Eye (tissue), 1 donor: ENCODE results near the gene CCM2.

Experiments
- DNase-seq: peaks from one replicate; pipeline ENCODE4 v3.0.0-alpha.2; 2015

Gene CCM2

DNA sequence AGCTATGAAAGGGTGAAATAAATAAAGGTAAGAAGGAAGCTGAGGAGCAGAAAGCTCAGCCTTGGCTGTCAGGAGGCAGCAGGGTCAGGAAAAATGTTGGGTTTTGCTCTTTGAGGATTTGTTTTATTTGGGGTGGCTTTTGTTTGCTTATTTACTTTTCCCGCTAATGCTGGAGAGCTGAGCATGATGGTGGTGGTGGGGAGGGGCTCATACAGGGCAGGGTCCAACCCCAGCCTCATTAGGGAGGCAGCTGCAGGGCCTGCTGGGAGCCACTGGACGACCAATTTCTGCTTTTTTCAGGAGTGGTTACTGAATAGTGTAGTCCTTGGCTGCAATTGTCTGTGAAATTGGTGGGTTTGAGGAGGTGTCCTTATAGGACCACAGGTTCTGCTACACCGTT, 36.3 kb downstream of the CCM2 start:
- no peak for DNase-seq

DNA sequence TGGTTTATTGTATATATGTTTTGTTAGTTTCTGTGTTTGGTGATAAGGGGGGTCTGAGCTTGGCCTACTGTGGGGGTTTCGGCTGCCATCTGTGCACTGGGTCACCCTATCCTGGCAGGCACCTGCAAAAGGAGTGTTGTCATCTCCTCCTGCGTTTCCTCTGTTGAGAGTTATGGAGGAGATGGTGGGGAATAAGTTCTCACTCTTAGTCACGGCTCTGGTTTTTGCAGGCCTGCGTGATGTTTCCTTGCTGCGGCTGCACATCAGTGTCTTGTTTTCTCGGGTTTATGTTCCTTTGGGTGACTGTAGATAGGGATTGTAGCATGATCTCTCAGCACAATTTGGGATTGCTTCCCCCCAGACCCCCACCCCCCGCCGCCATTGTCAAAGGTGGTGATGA, 36.8 kb downstream of the CCM2 start:
- no peak for DNase-seq

DNA sequence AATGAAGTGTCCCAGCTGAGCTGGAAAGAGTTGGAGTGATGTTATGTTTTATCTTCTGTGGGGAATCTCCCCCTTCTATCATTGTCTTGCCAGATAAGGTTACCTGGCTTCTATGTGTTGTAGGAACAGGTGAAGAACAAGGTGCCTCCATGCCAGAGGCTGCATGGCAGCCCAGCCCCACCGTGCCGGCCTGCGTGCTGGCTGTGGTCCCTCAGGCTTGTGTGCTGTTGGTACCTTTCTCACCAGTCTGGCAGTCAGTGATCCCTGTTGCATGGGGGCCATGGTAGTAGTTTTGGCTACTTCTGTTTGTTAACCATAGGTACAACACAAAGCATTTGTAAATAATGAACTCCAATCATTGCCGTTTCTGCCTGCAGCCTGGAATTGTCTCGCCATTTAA, 37.9 kb downstream of the CCM2 start:
- no peak for DNase-seq

DNA sequence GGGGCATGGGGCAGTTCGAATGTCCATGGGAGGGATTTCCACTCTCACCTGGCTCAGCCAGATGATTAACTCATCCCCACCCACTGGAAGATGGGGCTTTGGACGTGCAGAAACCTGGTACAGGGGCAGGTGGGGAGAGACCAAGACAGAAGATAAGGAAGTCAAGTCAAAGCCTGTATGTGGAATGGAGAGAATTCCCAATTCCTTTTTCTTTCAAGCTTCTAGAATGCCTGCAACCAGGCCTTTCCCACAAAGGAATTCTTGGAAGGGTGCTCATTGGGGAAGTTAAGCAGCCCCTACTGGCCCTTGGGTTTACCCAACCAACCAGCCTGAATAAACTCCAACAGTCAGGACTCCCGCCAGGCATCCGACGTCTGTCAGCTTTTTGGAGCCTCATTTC, 39.1 kb downstream of the CCM2 start:
- DNase-seq, result no peak

DNA sequence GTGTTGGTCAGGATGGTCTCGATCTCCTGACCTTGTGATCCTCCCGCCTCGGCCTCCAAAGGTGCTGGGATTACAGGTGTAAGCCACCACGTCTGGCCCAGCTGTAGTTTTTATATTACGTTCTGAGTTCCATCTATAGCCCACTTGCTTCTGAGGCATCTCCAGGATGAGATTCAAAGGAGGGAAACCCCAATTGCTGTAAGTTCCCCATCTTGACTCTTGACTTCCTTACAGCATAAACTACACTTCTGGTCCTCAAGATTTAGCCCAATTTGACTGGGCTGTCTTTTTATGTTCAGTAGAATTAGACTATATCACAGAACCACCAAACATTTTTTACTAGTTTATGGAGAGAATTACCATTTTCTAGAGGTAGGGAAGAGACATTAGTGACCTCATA, 44.3 kb downstream of the CCM2 start:
- DNase-seq, result no peak

DNA sequence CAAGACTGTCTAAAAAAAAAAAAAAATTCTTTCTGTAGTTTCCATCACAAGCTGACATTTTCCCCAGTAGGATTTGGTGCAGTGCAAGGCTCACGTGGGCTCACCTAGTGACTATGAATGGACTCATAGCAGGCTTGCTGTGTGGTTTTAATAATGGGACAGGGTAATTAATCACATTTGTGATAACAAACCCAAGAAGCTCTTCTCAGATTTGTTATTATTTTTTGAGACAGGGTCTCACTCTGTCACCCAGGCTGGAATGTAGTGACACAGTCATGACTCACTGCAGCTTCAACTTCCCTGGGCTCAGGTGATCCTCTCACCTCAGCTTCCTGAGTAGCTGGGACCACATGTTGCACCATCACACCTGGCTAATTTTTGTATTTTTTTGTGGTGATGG, 48.7 kb downstream of the CCM2 start:
- DNase-seq, result no peak

DNA sequence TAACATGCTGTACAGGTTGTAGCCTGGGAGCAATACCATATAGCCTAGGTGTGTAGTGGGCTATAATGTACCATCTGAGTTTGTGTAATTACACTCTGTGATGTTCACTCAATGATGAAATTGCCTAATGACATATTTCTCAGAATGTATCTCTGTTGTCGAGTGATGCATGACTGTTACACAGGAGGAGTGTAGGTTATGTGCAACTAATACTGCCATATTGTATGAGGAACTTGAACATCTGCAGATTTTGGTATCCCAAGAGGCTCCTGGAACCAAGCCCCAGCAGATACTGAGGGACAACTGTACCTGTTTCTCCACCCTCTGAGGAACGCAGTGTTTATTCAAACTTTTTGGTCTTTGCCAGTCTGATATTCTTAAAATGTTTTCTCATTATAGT, 50.2 kb downstream of the CCM2 start:
- DNase-seq, result no peak

DNA sequence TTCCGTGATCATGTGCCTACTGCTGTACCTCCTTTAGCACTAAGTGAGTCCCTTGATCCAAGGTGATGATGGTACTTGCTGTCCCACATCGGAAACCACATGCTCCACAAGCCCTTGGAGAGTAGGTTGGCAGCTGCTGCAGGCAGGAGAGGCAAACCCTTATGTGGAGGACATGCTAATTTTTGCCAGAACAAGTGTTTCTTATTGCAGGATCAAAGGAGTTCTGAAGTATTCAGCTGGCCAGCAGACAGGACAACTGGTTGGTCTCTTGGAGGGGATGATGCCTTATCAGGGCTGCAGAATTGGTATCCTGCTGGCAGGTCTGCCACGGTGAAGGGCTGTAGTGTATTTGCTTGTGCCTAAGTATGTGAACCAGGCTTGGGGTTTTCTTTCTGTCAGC, 52.0 kb downstream of the CCM2 start:
- no peak for DNase-seq

DNA sequence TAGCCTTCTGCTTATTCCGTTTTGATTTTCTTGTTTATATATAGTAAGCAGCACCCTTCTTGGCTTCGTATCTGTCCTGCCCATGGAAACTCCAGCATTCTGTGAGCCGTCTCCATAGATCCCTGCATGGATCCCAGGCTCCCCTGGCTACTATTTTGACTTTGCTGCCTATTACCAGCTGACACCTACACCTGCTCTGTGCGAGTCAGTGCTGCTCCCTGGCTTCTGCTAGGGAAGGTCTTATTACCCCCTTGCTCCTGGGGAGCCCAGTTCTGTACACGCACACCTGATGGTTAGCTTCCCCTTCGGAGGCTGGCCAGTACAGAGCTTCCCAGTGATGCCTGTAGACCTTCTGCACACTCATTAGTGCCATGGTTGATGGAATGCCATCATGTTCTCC, 53.4 kb downstream of the CCM2 start:
- DNase-seq, result no peak

DNA sequence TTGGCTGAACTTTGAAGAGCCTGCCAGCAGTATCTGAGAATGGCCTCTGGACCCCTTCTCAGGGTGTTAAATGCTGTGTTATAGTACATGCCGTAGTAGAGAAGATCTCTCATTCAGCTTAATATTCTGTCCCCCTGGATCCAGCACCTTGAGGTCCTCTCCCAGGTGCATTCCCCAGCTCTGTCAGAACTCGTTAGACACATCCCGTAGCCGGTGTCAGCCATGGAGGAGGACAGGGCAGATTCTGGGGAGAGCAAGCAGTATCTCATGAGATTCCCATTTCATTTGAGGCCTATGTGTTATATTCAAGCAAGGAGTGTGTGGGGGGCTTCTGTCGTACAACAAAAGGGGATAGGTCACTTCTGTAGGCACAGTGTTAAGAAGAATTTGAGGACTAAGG, 53.9 kb downstream of the CCM2 start:
- DNase-seq, result no peak

DNA sequence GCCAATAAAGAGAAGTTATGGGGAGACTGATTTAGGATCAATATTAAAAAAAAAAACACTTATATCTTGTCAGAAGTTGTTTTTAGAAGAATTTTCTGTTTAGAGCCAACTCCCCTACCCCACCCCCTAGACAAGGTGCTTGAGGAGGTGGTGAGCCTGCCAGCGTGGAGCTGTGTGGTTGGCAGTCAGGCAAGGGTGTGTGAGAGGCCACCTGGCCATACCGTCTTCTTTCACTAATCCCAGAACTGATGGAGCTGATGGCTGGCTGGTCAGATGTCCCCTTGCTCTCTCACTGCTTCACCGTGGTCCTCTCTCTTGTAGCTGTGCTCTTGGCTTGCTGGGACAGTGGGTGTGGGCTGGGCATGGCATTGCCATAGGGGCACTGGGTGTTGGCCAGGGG, 54.4 kb downstream of the CCM2 start:
- no peak for DNase-seq

DNA sequence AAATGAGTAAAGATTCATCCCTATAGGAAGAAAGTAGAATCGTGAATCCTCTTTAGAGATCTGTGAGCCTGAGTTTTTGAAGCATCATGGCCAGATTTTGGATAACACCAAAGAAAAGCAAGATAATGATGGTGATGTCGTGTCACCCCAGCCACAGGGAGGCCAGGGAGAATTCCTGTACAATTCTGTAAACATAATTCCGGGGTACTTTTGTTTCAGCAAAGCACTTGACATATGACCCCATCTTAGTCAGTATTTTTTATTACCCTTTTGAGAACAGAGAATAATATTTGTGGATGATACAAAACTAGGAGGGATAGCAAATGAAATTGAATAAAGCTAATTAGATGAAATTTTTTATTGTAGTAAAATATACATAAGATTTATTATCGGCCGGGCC, 55.0 kb downstream of the CCM2 start:
- DNase-seq, result no peak

DNA sequence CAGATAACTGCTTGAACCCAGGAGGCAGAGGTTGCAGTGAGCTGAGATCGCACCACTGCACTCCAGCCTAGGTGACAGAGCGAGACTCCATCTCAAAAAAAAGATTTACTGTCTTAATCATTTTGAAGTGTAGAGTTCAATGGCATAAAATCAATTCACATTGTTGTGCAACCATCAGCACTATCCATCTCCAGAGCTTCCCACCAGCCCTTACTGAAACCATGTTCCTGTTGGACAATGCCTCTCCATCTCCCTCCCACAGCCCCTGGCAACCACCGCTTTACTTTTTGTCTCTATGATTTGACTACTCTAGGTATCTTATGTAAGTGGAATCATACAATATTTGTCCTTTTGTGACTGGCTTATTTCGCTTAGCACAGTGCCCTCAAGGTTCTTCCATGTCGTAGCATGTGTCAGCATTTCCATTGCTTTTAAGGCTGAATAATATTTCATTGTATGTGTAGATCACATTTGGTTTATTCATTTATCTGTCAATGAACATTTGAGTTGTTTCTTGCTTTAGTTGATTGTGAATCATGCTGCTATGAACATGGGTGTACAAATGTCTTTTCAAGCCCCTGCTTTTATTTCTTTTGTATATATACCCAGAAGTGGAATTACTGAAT, 55.7 kb downstream of the CCM2 start:
- DNase-seq, result no peak

DNA sequence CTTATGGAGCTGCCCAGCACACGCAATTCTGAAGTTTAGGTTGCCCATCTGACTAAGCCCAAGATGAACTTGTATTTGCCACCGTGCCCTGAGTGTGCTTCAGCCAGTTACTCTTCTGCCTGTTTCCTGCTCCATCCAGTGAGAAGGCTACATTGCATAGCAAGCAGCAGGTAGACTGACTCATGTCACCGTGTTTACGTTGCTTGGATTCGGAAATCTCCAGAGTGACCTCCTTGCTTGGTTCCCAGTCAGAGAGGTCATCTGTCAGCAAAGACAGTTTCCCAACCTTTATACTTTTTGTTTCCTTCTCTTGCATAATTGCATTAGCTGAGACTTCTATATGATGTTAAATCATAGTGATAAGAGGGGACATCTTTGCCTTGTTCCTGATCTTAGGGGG, 57.9 kb downstream of the CCM2 start:
- no peak for DNase-seq

DNA sequence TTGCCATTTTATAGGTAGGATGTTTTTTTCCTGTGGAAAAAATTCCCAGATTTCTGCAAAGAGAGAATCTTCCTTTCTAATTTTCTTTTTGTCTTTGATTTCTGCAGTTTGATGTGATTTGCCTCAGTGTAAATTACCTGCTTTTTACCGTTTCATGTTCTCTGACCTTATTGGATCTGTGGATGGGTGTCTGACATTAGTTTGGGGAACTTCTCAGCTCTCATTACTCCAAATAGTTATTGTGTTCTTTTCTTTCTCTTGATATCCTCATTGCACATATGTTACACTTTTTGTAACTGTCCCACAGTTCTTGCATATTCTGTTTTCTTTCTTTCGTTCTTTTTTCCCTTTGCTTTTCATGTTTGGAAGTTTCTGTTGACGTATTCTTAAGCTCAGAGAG, 60.3 kb downstream of the CCM2 start:
- DNase-seq, result no peak

DNA sequence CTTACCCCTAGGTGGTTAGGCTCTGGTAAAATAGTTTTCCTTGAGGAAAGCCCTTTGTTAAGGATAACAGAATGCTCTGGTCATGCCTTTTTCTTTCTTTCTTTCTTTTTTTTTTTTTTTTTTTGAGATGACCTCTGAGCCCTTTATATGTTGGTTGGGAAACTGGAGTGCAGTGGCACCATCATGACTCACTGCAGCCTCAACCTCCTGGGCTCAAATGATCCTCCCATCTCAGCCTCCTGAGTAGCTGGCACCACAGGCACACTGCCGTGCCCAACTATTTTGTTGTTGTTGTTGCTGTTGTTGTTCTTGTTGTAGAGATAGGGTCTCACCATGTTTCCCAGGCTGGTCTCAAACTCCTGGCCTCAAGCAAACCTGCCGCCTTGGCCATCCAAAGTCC, 61.4 kb downstream of the CCM2 start:
- DNase-seq, result no peak

DNA sequence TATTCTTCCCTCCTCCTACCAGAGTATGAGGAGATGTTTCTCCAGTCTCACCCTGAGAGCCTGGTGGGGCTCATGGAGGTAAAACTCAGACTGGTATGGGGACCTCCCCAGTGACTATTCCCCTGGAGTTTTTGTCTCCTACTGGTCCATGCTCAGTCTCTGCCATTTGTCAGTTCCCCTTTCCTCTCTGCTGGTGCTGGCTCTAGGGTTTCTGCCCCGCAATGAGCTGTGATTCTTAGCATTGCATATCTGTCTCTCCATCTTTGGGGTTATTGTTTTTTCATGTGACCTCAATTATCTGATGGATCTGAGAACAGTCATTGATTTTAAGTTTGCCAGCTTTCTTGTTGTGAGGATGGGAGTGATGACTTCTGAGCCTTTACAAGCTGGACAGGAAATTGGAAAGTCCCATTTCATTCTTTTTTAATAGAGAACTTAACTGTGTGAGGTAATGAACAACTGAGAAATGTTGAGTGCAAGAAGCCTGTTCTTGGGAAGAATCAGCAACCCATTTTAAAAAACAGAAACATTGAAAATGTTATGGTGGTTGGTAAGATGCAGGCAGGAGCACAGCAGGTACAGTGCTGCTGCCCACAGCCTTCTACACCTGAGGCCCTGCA, 61.9 kb downstream of the CCM2 start:
- no peak for DNase-seq

DNA sequence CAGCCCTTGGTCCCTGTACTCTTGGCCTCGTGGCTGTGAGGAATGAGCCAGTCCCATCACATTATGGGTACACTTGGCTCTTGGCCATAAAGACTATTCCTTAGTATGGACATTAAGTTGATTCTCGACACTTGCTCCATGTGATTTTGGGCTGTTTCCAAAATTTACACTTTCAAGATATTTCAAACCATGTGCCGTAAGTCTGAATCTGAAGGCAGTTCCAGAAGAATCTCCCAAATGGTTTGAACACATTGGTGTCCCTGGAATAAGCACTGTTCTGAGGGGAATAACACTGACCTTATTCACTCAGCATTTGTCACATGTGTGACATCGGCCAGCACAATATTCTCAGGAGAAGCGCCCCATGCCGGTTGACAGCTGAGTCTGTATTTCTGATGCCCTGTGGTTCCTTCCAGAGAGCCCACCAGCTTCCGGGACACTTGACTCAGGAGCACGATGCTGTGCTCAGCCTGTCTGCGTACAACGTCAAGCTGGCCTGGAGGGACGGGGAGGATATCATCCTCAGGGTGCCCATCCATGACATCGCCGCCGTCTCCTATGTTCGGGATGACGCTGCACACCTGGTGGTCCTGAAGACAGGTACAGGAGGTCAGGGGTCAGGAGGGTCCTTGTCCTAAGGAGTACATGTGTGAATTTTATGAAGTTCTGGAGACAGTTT, 64.2 kb downstream of the CCM2 start:
- DNase-seq, result no peak

DNA sequence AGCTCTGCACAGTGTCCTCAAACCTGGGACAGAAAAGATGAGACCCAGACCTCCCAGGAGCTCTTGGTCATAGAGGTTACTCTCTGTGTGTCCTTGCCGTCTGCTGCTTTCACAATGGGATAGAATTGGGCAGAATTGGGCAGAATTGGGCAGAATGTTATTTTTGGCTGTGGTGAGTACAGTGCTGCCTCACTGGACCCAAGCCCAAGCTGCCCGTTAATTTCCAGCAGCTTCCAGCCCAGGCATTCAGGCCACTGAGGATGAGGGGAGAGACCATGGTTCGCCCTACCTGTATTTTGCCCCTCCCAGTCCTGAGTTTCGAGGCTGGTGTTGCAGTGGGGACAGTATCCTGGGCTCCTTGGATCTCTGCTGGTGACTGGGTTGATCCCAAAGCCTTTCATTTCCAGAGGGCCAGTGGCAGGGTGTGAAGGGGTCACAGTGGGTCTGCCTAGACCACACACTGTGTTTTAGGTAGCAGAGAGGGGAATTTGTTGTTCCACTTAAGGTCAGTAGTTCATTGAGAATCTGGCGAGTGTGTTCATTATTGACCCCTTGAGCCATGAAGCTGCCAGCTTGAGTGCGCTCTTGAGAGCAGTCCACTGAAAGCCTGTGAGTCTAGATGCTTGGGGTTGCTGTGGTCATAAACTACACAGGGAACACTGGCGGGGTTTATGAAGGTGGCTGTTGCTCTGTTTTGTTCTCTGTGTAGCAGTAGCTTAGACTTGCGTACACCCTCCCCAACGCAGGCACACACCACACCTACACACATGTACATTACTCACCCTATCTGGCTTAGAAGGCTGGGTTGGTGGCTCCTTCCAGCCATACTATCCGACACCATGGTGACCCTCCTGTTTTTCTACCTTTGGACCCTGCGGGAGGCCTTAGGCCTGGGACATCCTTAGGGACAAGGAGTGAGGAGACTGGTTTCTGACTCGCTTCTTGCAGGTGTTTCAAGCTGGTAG, 65.3 kb downstream of the CCM2 start:
- DNase-seq, result no peak

DNA sequence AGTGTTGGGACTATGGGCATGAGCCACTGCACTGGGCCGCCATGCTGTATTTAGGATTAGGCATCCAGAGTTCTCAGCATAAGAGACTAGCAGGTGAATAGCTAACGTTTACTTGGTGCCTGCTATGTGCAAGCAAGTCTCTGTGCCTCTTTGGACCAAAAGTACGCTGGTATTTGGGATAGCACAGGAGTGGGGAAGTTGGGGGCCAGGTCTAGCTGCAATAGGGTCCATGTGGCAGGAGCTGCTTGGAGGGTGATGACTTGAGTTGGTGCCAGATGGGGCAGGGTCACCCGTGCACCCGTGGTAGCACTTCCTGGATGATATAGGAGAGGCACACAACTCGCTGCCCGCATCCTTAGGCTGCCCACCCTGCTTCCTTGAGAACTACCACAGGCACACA, 66.4 kb downstream of the CCM2 start:
- no peak for DNase-seq

DNA sequence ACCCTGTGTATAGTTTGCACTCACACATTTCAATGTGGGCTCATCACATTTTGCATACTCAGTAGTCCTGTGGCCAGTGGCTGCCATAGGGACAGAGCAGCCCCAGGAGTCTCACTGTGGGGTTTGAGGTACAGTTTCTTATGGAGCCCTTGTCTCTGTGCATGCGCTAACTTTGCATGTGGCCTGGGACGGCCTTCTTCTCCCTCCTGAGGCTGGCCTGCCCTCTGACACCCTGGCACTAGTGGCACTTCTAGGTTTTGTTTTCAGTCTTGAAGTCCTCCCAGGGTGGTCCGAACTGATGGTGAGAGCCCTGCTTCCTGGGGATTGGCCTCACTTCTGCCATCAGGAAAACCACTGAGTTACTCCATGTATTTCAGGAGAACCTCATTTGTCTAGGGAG, 67.6 kb downstream of the CCM2 start:
- DNase-seq, result no peak

DNA sequence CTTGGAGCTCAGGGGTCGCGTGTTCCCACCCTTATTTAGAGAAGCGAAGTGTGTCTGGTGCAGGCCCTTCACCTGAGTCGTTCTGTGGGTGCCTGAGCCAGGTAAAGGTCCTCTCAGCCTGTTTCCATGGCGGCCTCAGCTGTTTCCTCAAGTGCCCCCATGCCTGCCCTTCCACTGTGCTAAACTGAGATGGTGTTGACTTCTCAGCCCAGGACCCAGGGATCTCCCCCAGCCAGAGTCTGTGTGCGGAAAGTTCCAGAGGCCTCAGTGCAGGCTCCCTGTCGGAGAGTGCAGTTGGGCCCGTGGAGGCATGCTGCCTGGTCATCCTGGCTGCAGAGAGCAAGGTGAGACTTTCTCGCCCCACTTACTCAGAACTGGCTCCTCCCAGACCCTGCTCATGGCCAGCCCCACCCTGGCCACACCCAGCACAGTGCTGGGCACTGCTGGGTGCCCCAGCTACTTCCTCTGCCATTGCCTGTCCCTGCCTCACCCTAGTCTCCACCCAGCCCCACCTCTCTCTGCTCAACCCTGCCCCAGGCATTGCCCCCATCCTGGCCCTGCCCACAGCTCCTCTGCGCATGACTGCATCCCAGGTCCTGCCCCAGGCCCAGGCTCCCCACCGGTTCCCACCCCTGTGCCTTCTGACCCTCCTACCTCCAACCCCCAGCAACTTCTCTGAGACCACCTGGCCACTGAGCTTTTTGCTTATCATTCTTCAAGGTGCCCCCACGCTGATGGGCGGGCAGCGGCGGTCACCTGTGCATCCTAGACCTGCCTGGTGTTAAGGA, 68.4 kb downstream of the CCM2 start:
- DNase-seq, result no peak
